ENCODE measurements around the gene KLHL29.

DNA sequence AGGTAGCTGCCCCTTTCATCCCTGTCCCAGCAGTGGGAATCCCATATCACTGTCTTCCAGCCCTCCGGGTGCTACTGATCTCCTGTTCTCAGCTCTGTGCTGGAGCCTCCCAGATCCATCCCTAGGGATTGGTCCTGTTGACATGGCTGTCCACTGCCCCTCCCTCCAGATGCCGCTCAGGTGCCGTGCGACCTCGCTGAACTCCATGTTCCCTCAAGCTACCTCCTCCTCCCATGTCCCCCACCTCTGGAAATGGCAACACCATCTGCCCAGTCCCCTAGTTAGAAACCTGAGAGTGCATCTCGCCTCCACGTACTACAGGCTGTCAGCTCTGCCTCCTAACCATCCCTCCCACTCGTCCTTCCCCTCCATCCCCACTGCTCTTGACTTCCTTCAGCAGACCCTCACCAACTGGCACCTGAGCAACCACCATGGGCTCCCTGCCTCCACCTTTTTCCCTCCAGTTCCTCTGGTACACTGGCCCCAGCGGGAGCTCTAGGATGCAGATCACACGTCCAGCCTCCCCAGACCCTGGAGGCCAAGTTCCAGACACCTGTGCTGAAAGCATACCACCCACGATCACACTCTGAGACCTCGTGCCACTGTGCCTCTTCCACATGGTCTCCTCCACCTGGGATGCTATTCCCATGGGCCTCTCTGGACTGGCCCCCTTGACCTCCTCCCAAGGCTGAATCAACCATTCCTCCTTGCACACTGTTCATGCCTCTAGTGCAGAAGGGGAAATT, 106.8 kb downstream of the KLHL29 start:
- TF ChIP-seq, protein P1, sequence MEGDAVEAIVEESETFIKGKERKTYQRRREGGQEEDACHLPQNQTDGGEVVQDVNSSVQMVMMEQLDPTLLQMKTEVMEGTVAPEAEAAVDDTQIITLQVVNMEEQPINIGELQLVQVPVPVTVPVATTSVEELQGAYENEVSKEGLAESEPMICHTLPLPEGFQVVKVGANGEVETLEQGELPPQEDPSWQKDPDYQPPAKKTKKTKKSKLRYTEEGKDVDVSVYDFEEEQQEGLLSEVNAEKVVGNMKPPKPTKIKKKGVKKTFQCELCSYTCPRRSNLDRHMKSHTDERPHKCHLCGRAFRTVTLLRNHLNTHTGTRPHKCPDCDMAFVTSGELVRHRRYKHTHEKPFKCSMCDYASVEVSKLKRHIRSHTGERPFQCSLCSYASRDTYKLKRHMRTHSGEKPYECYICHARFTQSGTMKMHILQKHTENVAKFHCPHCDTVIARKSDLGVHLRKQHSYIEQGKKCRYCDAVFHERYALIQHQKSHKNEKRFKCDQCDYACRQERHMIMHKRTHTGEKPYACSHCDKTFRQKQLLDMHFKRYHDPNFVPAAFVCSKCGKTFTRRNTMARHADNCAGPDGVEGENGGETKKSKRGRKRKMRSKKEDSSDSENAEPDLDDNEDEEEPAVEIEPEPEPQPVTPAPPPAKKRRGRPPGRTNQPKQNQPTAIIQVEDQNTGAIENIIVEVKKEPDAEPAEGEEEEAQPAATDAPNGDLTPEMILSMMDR (IDR thresholded peaks at IDR 0.05; ENCODE audit: poor library complexity): no peak
- TF ChIP-seq EZH2 (IDR thresholded peaks at IDR 0.05; ENCODE audit: borderline replicate concordance): no peak

Data from hepatocyte (in vitro differentiated cells).